NOMO-1 (cell line): ENCODE results near the gene RNF144A.

ENCODE experiments used
- DNase-seq, 2 experiments: peaks; one replicate each; lab custom pipeline; 2025; ENCODE audit not compliant: unreplicated experiment in 2 of 2; lab: John Stamatoyannopoulos, UW

Gene RNF144A

GRCh38 chr2:7035884-7036283 is 118.7 kb downstream of the RNF144A start:
- DNase-seq: no peak

- peak; percentile 42 to 59 for DNase-seq
Measured at GRCh38 chr2:7037340-7038333, 120.4 kb downstream of the RNF144A start.

- no peak for DNase-seq
Measured at GRCh38 chr2:7040547-7040946, 123.3 kb downstream of the RNF144A start.

DNA sequence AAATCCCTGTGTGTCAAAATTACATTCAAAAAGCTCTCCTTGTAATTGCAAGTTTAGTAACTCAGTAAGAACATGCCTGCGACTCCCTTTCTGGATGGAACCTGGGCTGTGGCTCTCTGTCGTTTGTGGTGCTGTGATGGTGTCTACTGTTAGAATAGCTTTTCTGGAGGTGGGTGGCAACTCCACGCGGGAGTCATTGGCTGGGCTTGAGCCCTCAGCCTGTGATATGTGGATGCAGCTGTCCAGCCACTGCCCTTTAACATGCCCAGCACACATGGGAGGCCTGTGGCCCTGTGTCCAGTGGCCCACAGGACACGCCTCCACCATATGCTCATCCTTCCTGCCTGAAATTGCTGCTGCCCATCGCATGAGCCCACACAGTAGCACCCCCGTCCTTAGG is 124.2 kb downstream of the RNF144A start:
- DNase-seq: no peak

GRCh38 chr2:7043690-7044089 is 126.5 kb downstream of the RNF144A start:
- DNase-seq: no peak

DNA sequence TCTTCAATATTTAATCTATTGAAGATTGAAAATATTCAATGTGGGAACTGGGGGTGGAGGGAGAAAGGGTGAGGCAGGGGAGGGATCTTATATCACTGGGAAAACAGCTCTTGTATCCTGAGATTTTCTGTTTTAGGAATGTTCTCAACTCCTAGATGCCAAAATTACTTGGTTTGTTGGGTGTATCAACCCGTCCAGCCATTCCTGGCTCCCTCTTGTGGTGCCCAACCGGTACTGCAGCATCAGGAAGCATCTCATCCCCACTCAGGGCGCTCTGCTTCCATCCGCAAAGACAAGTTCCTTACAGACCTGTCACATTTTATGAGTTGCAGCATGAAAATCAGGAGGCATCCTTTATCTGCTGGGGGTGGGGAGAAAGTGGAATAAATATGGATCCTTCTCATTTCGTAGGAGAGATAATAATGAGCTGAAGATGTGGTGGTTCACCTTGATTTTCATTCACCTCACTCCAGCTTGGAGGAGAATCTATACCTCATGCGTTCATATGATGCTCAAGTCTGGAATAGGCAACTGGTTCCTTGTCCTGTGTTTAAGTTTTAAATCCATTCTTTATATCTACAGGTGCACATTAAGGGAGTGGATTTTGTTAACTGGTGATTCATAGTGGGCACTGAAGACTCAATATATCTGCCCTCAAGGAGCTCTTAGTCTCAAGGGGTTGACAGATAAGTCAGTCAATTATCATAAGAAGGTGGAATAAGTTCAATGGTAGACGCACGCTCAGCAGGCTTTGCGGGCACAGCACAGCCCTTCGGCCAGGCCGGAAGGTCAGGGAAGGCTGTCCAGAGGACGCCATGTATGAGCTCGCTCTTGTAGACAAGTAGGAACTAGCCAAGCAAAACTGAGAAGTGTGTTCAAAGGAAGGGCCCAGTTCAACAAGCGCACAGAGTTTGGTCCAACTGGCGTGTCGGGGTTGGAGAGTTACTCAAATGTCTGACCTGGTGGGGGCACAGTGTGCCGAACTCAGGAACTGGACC is 127.3 kb downstream of the RNF144A start:
- peak; percentile 11 to 12 for DNase-seq

DNA sequence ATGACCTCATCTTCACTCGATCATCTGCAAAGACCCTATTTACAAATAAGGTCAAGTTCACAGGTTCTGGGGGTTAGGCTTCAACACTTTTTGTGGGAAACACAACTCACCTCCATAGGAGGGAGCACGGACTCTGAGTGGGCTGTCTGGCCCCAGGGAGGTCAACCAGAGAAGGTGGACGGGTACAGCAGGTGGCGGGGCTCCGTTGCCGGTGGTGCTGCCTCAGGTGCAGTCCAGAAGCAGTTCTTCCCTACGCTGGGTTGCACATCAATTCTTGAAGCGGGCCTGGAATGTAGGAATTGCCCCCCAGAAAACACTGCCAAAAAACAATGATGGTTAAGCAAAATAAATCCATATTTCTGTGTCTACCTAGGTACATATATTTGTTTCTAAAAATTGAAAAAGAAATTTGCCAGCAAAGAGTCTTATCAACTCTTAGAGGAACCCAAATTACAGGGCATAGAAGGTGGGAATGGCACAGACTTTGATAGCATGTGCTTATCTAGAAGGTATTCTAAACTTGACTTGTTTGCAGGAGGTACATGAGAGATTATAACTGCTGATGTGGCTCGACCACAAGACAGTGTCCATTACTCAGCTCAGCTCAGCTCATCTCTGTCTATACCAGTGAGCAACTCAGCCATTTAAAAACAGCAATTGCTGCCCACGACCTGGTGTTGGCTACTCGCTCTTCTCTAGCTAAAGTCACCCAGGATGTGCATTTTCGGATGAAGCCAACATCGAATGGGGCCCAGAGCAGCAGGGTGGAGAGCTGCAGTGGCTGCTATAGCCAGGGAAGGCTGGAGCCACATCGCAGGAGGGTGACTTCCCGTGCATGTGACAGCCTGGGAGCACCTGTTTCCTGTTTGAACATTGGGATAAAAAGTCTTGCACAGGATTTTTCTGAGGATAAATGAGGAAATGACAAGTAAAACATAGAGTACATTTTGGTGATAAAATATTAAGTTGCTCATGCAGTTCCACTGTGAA is 128.7 kb downstream of the RNF144A start:
- peak in 1 of 2 experiments; percentile 9 for DNase-seq

DNA sequence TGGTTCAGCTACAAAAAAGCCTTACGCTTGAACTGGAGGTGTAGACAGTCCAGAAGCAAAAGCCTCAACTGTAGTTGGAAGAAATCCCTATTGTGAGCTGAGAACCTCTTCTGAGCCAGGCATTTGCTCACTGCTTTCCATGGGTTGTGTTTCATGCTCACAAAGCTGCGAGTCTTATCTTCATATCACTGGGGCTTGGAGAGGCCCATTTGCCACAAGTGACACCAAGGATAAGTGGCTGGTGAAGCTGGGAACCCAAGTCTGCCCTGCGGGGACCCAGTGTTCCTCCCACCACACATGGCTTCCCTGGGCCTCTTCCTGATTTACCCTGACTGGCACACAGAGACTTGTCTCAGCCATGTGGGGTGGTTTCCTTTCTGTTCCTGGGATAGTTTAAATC is 130.4 kb downstream of the RNF144A start:
- no peak for DNase-seq

DNA sequence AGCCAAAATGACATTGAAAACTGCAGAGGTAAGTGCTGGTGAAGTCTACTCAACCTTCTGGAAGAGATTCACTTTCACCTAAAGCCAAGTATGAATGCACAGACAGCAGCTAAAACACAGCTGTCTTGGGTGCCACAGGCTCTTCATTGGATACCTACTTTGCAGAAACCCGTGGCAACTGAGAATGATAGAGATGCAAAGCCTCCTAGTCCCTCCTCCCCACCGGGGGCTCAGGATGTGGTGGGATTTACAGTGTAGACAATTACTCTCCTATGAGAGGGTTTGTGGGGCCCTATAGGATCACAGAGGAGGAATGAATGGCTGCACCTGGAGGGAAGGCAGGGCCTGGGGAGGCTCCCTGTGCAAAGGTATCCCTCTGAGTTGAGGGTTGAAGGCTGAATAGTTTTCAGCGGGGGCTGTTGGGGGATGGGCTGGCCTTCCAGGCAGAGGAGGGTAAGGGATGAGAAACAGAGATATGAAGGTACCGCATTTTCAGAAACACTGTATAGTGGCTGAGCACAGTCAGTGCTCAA is 131.6 kb downstream of the RNF144A start:
- DNase-seq: no peak

DNA sequence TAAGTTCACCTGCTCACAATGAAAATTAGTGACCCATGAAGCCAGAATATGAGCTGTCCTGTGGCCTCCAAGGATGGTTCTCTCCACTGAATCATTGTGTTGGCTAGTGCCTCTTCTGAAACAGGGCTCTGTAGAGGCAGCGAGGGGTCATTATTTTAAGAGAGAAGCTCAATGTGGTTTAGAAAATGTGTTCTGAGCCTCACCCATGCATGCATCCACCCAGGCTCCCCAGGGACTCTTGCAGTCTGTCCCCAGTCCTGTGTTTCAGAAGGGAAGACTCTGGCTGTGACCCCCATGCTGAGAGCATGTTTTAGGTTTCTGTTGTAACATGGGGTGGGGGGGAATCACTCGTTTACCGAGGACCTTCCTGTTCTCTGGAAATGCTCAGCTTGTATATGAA is 135.2 kb downstream of the RNF144A start:
- DNase-seq: no peak

DNA sequence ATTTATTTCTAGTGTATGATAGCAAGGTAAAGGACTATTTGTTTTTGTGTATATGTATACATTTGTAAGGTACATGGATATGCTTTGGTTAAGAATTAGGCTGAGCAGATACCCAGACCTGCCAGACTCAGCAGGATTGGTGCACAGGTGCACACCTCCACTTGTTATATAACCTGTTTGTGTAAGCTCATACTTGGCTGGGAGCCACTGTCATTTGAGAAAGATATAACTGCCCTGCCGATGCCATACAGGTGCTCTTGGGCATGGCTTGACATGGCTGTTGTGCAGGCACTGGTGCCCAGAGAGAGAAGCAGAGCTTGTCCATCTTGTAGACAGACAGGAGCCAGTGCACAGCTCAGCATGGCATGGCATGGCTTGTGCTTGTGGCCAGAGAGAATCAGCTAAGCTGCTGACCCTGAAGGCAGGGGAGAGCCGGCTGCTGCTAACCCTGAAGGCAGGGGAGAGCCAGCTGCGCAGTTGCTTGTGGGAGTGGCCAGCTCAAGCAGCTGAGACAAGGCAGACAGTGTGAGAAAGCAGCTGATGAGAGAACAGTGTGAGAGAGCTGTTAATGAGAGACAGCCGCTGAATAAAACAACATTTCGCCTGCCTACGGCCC is 136.5 kb downstream of the RNF144A start:
- DNase-seq: no peak

- peak; percentile 12 to 63 for DNase-seq
Measured at GRCh38 chr2:7057865-7058400, 140.7 kb downstream of the RNF144A start.

DNA sequence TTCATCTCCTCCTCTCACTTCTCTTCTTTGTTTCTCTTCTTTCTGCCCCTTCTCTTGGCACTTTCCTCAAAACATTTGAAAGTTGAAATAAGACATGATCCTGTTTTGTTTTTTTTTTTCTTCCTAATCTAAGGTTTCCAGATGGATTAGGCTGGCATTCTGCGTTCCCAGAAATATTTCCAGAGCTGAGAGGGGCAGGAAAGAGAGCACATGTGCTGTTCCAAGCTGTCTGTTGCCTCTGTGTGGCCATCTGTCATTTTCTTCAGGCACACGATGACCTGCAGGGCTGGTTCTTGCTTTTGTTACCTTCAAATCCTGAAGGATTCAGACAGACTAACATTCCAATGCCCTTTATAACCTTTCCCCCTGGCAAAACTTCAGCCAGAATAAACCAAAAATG is 142.9 kb downstream of the RNF144A start:
- no peak for DNase-seq

- DNase-seq: no peak
Measured at GRCh38 chr2:7060631-7061449, 143.6 kb downstream of the RNF144A start.

- DNase-seq: no peak
Measured at GRCh38 chr2:7061450-7061789, 144.2 kb downstream of the RNF144A start.

DNA sequence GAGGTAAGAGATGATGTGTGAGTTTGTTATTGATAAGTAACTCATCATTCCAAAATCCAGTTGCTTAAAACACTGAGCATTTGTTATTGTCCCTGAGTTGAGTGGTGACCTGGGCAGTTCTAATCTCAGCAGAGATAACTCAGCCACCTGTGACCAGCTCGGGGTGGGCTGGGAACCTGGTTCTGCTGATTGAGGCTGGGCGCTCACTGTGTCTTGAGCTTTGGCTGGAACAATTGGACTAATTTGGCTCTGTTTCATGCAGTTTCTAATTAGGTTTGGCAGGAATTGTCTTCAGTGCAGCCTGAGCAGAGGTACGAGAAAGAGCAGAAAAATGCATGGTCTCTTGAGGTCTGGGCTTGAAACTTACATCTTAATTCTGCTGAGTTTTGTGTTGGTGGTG is 144.7 kb downstream of the RNF144A start:
- no peak for DNase-seq

DNA sequence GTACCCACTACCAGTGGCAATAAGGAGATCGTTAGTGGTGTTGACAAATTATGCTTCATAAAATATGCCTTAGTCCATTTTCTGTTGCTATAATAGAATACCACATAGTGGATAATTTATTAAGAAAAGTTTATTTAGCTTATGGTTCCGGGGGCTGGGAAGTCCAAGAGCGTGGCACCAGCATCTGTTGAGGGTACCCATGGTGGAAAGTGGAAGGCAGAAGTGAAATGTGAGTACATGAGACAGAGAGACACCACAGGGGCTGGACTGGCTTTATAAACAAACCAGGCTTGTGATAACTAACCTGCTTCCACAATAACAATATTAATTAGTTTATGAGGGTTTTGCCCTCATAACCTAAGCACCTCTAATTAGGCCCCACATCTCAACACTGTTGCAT is 146.6 kb downstream of the RNF144A start:
- DNase-seq: no peak

- no peak for DNase-seq
Measured at GRCh38 chr2:7068457-7068856, 151.2 kb downstream of the RNF144A start.
